WTC11 (cell line): ENCODE data around the gene PRX. TPM values are rescaled to one million over a fixed set of nuclear protein-coding genes. Genes with fewer than 3 reads are reported as not detected.
A peak's percentile ranks its signal among the peaks of the same experiment; 100 is the strongest.
"Not testable (repeated sequence)": the region's sequence is repeated elsewhere in the genome, so short reads cannot be mapped to it uniquely, and the experiment has no call there.

Experiments
- ATAC-seq: fragments of 200-7000 bp; cut with Tn5 transposase; 2 replicates; pipeline ENCODE4 v1.10.0; 2021; ENCODE audit warnings: mild to moderate bottlenecking, moderate library complexity
- CTCF ChIA-PET: fragments of 300-600 bp; sonication (Branson Sonifier 250); formaldehyde crosslinking; loops from one replicate; lab custom pipeline; 2021; ENCODE audit warnings: antibody characterized with exemption; lab: Charles Lee
- POLR2A ChIA-PET: fragments of 350-600 bp; sonication (Branson Sonifier 250); formaldehyde crosslinking; loops from one replicate; lab custom pipeline; 2021; ENCODE audit warnings: antibody characterized with exemption; lab: Charles Lee
- DNase-seq: peaks from one replicate; pipeline ENCODE4 v3.0.0; 2021; ENCODE audit warnings: low spot score
- H3K27ac Mint-ChIP-seq: 2 replicates; pipeline ENCODE4 v1.8.0; 2021; ENCODE audit warnings: mixed read lengths
- H3K27me3 Mint-ChIP-seq: 2 replicates; pipeline ENCODE4 v1.8.0; 2021; ENCODE audit warnings: low read depth, mild to moderate bottlenecking, moderate library complexity, mixed read lengths
- H3K36me3 Mint-ChIP-seq: 2 replicates; pipeline ENCODE4 v1.8.0; 2021; ENCODE audit warnings: mixed read lengths
- H3K4me1 Mint-ChIP-seq: 2 replicates; pipeline ENCODE4 v1.8.0; 2022; ENCODE audit warnings: mixed read lengths
- H3K4me3 Mint-ChIP-seq: 2 replicates; pipeline ENCODE4 v1.8.0; 2021; ENCODE audit warnings: mild to moderate bottlenecking, moderate library complexity, mixed read lengths
- H3K9me3 Mint-ChIP-seq: 2 replicates; pipeline ENCODE4 v1.8.0; 2021; ENCODE audit warnings: mixed read lengths
- ATF6 ChIP-seq: sonication (generic); formaldehyde crosslinking; IDR thresholded peaks from 2 replicates; pipeline ENCODE4 v1.8.1; 2023; ENCODE audit warnings: mild to moderate bottlenecking, missing genetic modification reagents
- EMX1 ChIP-seq: fragments of 250-450 bp; sonication (Bioruptor Pico); IDR thresholded peaks from 2 replicates; pipeline ENCODE4 v1.8.0; 2021; ENCODE audit warnings: mild to moderate bottlenecking
- ESRRA ChIP-seq: sonication (generic); formaldehyde crosslinking; IDR thresholded peaks from 2 replicates; pipeline ENCODE4 v1.8.1; 2022; ENCODE audit warnings: mild to moderate bottlenecking, missing genetic modification reagents, borderline replicate concordance
- FOXP1 ChIP-seq: sonication (generic); formaldehyde crosslinking; IDR thresholded peaks from 2 replicates; pipeline ENCODE4 v1.8.0; 2022; ENCODE audit warnings: missing genetic modification reagents, mild to moderate bottlenecking, moderate library complexity, borderline replicate concordance
- GABPB1 ChIP-seq: sonication (generic); formaldehyde crosslinking; IDR thresholded peaks from 2 replicates; pipeline ENCODE4 v1.8.1; 2023; ENCODE audit warnings: mild to moderate bottlenecking, missing genetic modification reagents
- GRHL2 ChIP-seq: fragments of 250-450 bp; sonication (Bioruptor Pico); IDR thresholded peaks from 2 replicates; pipeline ENCODE4 v1.8.0; 2022; ENCODE audit warnings: mild to moderate bottlenecking, moderate library complexity; ENCODE audit not compliant: insufficient replicate concordance, severe bottlenecking
- MXD4 ChIP-seq: fragments of 250-450 bp; sonication (Bioruptor Pico); IDR thresholded peaks from 2 replicates; pipeline ENCODE4 v1.8.0; 2021; ENCODE audit warnings: mild to moderate bottlenecking, moderate library complexity, borderline replicate concordance
- MYBL2 ChIP-seq: sonication (generic); formaldehyde crosslinking; IDR thresholded peaks from 2 replicates; pipeline ENCODE4 v1.8.1; 2023; ENCODE audit warnings: mild to moderate bottlenecking, moderate library complexity, missing genetic modification reagents
- SOX15 ChIP-seq: fragments of 250-450 bp; sonication (Bioruptor Pico); IDR thresholded peaks from 2 replicates; pipeline ENCODE4 v1.9.0; 2021; ENCODE audit warnings: mild to moderate bottlenecking
- SP1 ChIP-seq: sonication (generic); formaldehyde crosslinking; conservative IDR thresholded peaks from 2 replicates; pipeline ENCODE4 v1.8.1; 2022; ENCODE audit warnings: missing genetic modification reagents
- TEAD4 ChIP-seq: sonication (generic); formaldehyde crosslinking; IDR thresholded peaks from 2 replicates; pipeline ENCODE4 v1.8.0; 2022; ENCODE audit warnings: mild to moderate bottlenecking, missing genetic modification reagents
- USF1 ChIP-seq: sonication (generic); formaldehyde crosslinking; IDR thresholded peaks from 2 replicates; pipeline ENCODE4 v1.8.0; 2022; ENCODE audit warnings: mild to moderate bottlenecking, missing genetic modification reagents
- ZNF121 ChIP-seq: sonication (generic); formaldehyde crosslinking; IDR thresholded peaks from 2 replicates; pipeline ENCODE4 v1.8.0; 2023; ENCODE audit warnings: missing genetic modification reagents
- ZNF317 ChIP-seq: sonication (generic); formaldehyde crosslinking; IDR thresholded peaks from 2 replicates; pipeline ENCODE4 v1.8.1; 2023; ENCODE audit warnings: low read depth, mild to moderate bottlenecking, moderate library complexity, missing genetic modification reagents, borderline replicate concordance
- ZNF396 ChIP-seq: fragments of 250-450 bp; sonication (Bioruptor Pico); IDR thresholded peaks from 2 replicates; pipeline ENCODE4 v1.8.0; 2021; ENCODE audit warnings: mild to moderate bottlenecking, moderate library complexity, borderline replicate concordance
- ZNF423 ChIP-seq: fragments of 250-450 bp; sonication (Bioruptor Pico); IDR thresholded peaks from 2 replicates; pipeline ENCODE4 v2.1.2; 2022; ENCODE audit warnings: mild to moderate bottlenecking, moderate library complexity
- ZSCAN18 ChIP-seq: fragments of 250-450 bp; sonication (Bioruptor Pico); IDR thresholded peaks from 2 replicates; pipeline ENCODE4 v2.1.2; 2022; ENCODE audit warnings: mild to moderate bottlenecking, moderate library complexity
- total RNA-seq: library from RNA; stranded (reverse); gene quantifications from 3 replicates; pipeline ENCODE4 v1.2.3, GENCODE V29; 2021
- TF ChIP-seq, protein P1 (sequence below): sonication (generic); formaldehyde crosslinking; IDR thresholded peaks from 2 replicates; pipeline ENCODE4 v1.8.1; 2023; ENCODE audit warnings: mild to moderate bottlenecking, missing genetic modification reagents, moderate library complexity
- TF ChIP-seq, protein P2 (sequence below): fragments of 250-450 bp; sonication (Bioruptor Pico); IDR thresholded peaks from 2 replicates; pipeline ENCODE4 v1.8.0; 2021; ENCODE audit warnings: mild to moderate bottlenecking
- TF ChIP-seq, protein P3 (sequence below): sonication (generic); formaldehyde crosslinking; IDR thresholded peaks from 2 replicates; pipeline ENCODE4 v1.8.1; 2022; ENCODE audit warnings: low read depth, mild to moderate bottlenecking, moderate library complexity, missing genetic modification reagents, borderline replicate concordance
- TF ChIP-seq, protein P4 (sequence below): sonication (generic); formaldehyde crosslinking; IDR thresholded peaks from 2 replicates; pipeline ENCODE4 v1.8.0; 2022; ENCODE audit warnings: mild to moderate bottlenecking, missing genetic modification reagents

The PRX gene
- total RNA-seq, 1 experiment from 2014 or later = 8.4 TPM

DNA sequence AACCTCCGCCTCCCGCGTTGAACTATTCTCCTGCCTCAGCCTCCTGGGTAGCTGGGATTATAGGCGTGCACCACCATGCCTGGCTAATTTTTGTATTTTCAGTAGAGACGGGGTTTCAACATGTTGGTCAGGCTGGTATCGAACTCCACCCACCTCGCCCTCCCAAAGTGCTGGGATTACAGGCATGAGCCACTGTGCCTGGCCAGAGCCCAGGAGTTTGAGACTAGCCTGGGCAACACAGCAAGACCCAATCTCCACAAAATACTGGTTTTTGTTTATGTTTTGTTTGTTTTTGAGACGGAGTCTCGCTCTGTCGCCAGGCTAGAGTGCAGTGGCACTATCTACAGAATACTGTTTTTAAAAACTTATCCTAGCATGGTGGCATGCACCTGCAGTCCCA lies 17.1 kb upstream of the PRX start:
- POLR2A ChIA-PET = not testable (repeated sequence)

GRCh38 chr19:40428197-40428596 lies 15.0 kb upstream of the PRX start:
- peaks cover 16% of the 10 kb centered on the region for H3K4me1 Mint-ChIP-seq
- H3K27ac Mint-ChIP-seq, POLR2A ChIA-PET, DNase-seq, H3K27me3 Mint-ChIP-seq, H3K9me3 Mint-ChIP-seq, ATAC-seq, H3K36me3 Mint-ChIP-seq, H3K4me3 Mint-ChIP-seq: not testable (repeated sequence)
- CTCF ChIA-PET = interaction anchor here (0.7 to 3.3 kb wide), 2 partner anchors 36 to 1477 kb away, joined by 3 to 32 read pairs; partner anchors contain the start of gene BLVRB

More for the DNA sequence above, 17.1 kb upstream of the PRX start:
- not testable (repeated sequence) for H3K9me3 Mint-ChIP-seq, H3K36me3 Mint-ChIP-seq, ATAC-seq, H3K4me3 Mint-ChIP-seq, DNase-seq, H3K27me3 Mint-ChIP-seq, H3K27ac Mint-ChIP-seq
- TF ChIP-seq ZNF121 = peak; percentile 76
- H3K4me1 Mint-ChIP-seq = peaks cover 16% of the 10 kb centered on the region
- CTCF ChIA-PET = interaction anchor here (0.6 to 2.0 kb wide), 3 partner anchors 10 to 1567 kb away, joined by 5 to 6 read pairs (median 6); no protein-coding TSS in a partner anchor

DNA sequence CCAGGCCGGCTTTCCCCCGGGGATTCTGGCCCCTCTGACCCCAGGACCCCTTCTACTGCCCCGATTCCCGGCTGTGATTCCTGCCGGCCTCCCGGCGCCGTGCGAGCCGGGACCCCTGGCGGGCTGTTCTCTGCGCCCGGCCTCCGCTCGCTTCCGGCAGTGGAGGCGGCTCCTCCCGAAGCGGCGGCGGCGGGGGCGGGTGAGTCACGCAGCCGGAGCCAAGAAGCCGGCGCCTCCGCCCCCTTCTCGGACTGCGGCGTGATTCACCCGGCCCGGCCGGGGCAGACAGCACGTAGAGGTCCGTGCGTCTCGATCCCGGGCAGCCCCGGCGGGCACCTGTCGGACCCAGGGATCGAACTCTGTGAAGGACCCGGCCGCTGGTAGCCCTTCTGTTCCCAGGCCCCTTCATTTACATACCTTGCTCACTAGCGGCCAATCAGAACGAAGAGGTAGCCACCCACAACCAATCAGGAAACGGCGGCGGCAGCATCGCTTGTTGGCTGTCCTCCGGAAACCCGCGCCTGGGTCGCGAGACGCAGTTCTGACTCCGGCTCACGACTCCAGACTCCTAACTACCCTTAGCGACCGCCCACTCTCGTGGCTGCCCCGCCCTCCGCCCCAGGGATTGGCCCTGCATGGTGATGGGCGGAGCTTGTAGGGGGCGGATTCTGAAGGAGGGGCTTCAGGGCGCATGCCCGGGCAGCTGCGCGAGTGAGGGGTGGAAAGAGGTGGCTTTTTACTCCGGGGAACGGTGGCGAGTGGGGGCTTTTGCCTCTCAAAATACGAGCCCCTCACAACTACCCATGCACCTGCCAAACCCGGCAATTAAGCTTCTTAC lies 12.5 kb upstream of the PRX start, which contains the start of gene SERTAD1:
SERTAD1 (minus strand) TSS at position 543 of the 838 bp plus-strand sequence. CDS start 2,446 bp downstream, outside the sequence.
- H3K9me3 Mint-ChIP-seq = no peaks in the 10 kb centered on the region
- peak; percentile 100 for DNase-seq
- peak within 1 kb of the TSS; percentile 97 for H3K27ac Mint-ChIP-seq
- peaks cover 16% of the 10 kb centered on the region for H3K4me1 Mint-ChIP-seq
- peak; percentile 89 for ATAC-seq
- peak within 1 kb of the TSS; percentile 91 for H3K4me3 Mint-ChIP-seq
- POLR2A ChIA-PET = interaction anchor here (0.7 to 1.9 kb wide), 12 partner anchors 9 to 990 kb away, joined by 3 to 32 read pairs (median 4); partner anchors contain the start of genes BLVRB, PRX, RPS16 and SERTAD3
- CTCF ChIA-PET = interaction anchor here (0.6 to 3.3 kb wide), 26 partner anchors 8 to 1574 kb away, joined by 3 to 32 read pairs (median 4); partner anchors contain the start of genes BLVRB, PRX and RAB4B
- H3K36me3 Mint-ChIP-seq = no peaks in the 10 kb centered on the region; the same call in 1 of the 2 replicates
- peaks cover 3% of the 10 kb centered on the region; the same call in 1 of the 2 replicates for H3K27me3 Mint-ChIP-seq
- TF ChIP-seq, protein P1, sequence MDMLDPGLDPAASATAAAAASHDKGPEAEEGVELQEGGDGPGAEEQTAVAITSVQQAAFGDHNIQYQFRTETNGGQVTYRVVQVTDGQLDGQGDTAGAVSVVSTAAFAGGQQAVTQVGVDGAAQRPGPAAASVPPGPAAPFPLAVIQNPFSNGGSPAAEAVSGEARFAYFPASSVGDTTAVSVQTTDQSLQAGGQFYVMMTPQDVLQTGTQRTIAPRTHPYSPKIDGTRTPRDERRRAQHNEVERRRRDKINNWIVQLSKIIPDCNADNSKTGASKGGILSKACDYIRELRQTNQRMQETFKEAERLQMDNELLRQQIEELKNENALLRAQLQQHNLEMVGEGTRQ (CRISPR knock-in tag) = no peak
- TF ChIP-seq MYBL2 (CRISPR knock-in tag) (peak; percentile 68; the same call in 1 of the 2 replicates), TEAD4 (CRISPR knock-in tag) (no peak), ESRRA (CRISPR knock-in tag) (no peak), ZNF317 (CRISPR knock-in tag) (no peak), SP1 (CRISPR knock-in tag) (peak; percentile 92), ZSCAN18 (CRISPR knock-in tag) (no peak), ZNF423 (CRISPR knock-in tag) (peak; percentile 75), ZNF396 (CRISPR knock-in tag) (no peak), FOXP1 (peak; percentile 53; the same call in 1 of the 2 replicates), USF1 (CRISPR knock-in tag) (no peak; the same call in 1 of the 2 replicates), ATF6 (peak; percentile 33; the same call in 1 of the 2 replicates), GABPB1 (CRISPR knock-in tag) (0 out of 2 replicates have a peak, but pooled peaks have one; percentile 29), GRHL2 (no peak), SOX15 (CRISPR knock-in tag) (no peak), MXD4 (no peak), EMX1 (CRISPR knock-in tag) (no peak)
- TF ChIP-seq, protein P2, sequence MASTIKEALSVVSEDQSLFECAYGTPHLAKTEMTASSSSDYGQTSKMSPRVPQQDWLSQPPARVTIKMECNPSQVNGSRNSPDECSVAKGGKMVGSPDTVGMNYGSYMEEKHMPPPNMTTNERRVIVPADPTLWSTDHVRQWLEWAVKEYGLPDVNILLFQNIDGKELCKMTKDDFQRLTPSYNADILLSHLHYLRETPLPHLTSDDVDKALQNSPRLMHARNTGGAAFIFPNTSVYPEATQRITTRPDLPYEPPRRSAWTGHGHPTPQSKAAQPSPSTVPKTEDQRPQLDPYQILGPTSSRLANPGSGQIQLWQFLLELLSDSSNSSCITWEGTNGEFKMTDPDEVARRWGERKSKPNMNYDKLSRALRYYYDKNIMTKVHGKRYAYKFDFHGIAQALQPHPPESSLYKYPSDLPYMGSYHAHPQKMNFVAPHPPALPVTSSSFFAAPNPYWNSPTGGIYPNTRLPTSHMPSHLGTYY (CRISPR knock-in tag) = no peak
- TF ChIP-seq, protein P3, sequence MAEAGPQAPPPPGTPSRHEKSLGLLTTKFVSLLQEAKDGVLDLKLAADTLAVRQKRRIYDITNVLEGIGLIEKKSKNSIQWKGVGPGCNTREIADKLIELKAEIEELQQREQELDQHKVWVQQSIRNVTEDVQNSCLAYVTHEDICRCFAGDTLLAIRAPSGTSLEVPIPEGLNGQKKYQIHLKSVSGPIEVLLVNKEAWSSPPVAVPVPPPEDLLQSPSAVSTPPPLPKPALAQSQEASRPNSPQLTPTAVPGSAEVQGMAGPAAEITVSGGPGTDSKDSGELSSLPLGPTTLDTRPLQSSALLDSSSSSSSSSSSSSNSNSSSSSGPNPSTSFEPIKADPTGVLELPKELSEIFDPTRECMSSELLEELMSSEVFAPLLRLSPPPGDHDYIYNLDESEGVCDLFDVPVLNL (CRISPR knock-in tag) = no peak
- TF ChIP-seq, protein P4, sequence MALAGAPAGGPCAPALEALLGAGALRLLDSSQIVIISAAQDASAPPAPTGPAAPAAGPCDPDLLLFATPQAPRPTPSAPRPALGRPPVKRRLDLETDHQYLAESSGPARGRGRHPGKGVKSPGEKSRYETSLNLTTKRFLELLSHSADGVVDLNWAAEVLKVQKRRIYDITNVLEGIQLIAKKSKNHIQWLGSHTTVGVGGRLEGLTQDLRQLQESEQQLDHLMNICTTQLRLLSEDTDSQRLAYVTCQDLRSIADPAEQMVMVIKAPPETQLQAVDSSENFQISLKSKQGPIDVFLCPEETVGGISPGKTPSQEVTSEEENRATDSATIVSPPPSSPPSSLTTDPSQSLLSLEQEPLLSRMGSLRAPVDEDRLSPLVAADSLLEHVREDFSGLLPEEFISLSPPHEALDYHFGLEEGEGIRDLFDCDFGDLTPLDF (CRISPR knock-in tag) = no peak
